ENCODE results near the gene ST7.

DNA sequence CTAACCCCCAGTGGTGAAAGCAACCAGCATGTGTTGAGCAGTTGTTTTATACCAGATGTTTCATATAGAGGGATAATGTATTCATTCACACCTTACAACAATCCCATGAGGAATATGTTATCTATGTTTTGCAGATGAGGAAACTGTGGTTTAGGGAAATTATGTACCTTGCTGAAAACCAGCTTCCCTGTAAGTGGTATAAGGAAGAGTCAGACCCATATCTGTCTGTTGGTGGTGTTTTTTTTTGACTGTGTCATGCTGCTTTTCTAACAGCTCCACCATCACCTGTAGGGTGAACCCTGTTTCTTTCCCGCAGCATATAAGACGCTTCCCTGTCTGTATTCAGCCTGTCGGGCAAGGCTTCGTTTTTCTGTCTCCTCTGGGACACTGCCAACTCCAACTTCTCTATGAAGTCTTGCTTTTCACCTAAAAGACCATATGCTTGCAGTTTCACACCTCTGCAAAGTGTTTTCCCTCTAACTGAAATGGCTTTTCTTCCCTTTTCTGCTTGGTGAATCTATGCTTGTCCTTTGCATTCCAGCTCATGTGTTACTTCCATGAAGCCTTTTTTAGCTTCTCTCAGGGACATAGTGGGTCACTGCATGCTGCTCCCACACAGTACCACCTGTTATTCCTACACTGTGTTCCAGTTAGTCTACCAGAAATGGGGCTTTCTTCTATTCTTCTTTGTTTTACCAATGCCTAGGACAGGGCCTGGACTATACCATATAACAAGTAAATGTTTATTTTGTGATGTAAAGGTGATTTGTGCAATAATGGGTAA, 92.8 kb downstream of the ST7 start:
- TF ChIP-seq, protein P1, sequence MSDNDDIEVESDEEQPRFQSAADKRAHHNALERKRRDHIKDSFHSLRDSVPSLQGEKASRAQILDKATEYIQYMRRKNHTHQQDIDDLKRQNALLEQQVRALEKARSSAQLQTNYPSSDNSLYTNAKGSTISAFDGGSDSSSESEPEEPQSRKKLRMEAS (IDR thresholded peaks at IDR 0.05; ENCODE audit: low read depth, low read length), result no peak
- TF ChIP-seq POLR2A (IDR thresholded peaks at IDR 0.05; ENCODE audit: extremely low read depth, insufficient read length), result no peak
